DLD1 (cell line): ENCODE measurements around the gene ATP1B2.
"Not testable (repeated sequence)": the region's sequence is repeated elsewhere in the genome, so short reads cannot be mapped to it uniquely, and the experiment has no call there.

Experiments
- in situ Hi-C: cut with HindIII; loops from 2 replicates; pipeline ENCODE4 v1.10.0; 2017; ENCODE audit warnings: low sequenced_read_pairs

ATP1B2 gene

DNA sequence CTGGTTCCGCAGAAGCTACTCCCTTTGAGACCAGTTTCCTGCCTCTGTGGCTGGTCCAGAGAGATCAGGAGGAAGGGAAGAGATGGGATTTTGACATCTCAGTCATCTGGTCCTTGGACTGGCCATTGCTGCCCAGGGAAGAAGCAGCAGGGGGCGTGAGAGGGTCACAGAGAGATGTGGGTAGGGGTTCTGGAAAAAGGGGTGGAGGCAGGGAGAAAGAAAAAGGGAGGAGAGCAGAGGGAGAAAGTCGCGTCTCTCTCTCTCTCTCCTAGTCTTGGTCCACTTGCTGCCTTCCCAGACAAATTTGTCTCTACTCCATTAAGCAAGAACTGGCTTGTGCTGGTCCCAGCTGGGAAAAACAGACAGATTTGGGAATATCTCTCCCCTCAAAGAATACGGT lies 16.3 kb upstream of the ATP1B2 start:
- in situ Hi-C loops, result no loop called here

DNA sequence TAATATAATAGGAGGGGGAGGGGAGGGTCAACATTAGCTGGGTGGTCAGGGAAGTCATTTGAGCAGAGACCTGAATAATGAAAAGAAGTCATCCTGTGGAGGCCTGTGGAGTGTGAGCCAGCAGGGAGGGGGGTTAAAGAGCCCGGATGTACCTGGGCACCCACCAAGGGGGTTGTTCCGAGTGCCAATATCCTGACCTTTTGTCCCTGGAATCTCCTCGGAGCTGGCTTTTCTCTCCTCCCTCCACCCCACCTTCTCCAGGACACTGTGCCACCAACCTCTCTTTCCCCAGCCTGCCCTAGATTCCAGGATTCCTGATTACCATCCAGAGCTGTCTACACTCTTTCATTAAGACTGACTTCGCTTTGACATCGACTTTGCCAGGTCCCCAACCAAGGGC lies 14.6 kb upstream of the ATP1B2 start:
- in situ Hi-C loops, result no loop called here

DNA sequence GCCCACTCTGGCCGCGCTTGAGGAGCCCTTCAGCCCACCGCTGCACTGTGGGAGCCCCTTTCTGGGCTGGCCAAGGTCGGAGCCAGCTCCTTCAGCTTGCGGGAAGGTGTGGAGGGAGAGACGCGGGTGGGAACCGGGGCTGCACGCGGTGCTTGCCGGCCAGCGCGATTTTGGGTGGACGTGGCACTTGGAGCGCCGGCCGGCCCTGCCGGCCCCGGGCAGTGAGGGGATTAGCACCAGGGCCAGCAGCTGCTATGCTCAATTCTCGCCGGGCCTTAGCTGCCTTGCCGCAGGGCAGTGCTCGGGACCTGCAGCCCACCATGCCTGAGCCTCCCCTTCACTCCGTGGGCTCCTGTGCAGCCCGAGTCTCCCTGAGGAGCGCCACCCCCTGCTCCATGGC lies 9.9 kb upstream of the ATP1B2 start:
- in situ Hi-C loops, result no loop called here

DNA sequence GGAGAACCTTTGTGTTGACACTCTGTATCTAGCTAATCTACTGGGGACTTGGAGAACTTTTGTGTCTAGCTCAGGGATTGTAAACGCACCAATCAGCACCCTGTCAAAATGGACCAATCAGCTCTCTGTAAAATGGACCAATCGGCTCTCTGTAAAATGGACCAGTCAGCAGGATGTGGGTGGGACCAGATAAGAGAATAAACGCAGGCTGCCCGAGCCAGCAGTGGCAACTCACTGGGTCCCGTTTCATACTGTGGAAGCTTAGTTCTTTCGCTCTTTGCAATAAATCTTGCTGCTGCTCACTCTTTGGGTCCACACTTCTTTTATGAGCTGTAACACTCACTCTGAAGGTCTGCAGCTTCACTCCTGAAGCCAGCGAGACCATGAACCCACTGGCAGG lies 9.1 kb upstream of the ATP1B2 start:
- in situ Hi-C loops, result not testable (repeated sequence)

DNA sequence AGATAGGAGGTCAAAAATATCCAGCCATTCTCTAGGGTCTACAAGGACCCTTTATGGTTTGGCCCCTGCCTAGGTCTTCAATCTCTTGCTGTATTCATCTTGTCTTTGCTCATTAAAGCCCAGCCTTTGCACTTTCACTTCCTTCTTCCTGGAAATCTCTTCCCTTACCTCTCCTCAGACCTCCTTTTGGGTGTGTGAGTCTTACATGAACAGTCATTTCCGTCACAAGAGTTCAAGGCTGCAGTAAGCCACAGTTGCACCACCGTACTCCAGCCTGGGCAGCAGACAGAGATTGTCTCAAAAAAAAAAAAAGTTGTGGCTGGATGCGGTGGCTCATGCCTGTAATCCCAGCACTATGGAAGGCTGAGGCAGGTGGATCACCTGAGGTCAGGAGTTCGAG lies 6.0 kb upstream of the ATP1B2 start:
- in situ Hi-C loops, result no loop called here

DNA sequence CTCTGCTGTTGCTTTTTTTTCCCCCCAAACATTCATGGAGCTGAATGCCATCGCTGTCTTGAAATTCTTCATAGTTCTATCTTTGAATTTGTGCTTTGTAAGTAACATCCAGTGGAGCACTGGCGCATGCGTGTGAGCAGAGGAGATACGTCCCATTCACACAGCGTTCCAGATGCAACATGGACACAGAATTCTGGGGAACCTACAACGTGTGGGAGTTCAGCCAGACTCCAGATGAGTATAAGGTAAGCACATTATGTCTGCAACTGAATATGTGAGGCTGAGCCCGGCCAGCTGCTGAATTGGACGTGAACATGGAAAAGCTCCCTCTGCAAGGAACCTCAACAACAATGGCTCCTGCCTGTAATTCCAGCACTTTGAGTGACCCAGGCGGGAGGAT lies 4.3 kb upstream of the ATP1B2 start:
- in situ Hi-C loops, result no loop called here

DNA sequence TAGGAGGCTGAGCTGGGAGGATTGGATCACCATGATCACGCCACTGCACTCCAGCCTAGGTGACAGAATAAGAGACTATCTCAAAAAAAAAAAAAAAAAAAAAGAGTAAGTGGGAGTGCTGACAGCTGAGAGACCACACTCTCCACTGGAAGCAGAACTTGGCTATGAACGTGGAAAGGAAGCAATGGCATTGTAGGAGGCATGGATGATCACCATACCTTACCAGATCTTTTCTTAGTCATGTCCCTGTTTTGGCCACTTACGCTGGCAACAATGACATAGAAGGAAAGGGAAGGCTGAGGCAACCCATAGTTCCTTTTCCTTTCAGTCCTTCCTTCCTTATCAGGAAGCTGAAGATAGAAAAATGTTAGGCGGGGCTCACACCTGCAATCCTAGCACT lies 3.7 kb upstream of the ATP1B2 start:
- in situ Hi-C loops, result no loop called here

DNA sequence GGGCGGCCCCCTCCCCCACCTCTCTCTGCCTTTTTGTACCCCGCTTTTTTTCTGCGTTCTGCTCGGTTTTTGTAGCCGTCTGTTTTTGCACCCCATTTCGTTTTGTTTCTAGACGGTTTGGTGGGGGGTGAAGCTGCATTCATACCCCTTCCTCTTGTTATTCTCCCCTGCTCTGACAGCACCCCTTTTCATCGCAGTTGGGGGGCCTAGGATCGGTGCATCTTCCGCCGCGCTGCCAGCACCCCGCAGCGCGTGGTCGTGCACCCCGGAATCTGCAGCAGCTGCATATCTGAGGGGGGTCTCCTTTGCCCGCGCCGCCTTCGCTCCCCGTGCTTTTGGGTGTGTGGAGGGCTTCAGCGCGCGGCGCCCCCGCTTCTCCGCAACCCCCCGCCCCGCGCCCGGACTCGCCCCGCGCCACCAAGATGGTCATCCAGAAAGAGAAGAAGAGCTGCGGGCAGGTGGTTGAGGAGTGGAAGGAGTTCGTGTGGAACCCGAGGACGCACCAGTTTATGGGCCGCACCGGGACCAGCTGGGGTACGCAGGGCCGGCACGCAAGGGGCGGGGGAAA lies 455 bp downstream of the ATP1B2 start:
- in situ Hi-C loops, result no loop called here

DNA sequence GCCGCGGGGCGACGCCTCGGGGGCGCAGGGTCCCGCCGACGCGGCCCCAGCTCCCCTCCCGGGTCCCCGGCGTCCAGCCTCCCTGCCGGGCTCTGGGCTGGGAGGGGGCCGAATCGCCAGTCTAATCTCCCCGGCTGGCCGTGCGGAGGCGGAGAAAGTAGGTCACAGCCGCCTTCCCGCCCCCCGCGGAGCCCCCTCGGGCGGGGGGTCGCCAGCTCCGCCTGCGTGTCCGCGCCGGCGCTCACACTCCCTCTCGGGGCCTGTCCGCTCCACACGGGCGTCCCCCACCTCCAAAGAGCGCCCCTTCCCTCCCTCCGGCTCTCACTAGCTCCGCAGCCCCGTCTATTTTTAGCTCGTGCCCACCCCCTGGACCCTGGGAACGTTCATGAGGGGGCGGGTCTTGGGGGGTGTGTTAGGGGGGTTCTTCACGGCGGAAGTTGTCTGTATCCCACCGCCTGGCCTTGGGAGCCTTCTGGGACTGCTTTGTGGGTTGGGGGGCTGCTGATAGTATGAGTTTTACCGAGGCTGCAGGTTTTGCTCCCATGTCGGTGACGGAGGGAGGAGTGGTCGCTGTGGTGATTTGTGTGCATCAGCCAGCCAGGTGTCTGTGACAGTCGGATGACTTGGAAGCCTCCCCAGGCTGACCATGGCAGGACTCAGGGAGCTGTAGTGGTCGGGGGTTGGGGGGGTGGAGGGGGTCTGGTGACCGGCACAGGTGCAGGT lies 1.1 kb downstream of the ATP1B2 start:
- in situ Hi-C loops, result no loop called here

DNA sequence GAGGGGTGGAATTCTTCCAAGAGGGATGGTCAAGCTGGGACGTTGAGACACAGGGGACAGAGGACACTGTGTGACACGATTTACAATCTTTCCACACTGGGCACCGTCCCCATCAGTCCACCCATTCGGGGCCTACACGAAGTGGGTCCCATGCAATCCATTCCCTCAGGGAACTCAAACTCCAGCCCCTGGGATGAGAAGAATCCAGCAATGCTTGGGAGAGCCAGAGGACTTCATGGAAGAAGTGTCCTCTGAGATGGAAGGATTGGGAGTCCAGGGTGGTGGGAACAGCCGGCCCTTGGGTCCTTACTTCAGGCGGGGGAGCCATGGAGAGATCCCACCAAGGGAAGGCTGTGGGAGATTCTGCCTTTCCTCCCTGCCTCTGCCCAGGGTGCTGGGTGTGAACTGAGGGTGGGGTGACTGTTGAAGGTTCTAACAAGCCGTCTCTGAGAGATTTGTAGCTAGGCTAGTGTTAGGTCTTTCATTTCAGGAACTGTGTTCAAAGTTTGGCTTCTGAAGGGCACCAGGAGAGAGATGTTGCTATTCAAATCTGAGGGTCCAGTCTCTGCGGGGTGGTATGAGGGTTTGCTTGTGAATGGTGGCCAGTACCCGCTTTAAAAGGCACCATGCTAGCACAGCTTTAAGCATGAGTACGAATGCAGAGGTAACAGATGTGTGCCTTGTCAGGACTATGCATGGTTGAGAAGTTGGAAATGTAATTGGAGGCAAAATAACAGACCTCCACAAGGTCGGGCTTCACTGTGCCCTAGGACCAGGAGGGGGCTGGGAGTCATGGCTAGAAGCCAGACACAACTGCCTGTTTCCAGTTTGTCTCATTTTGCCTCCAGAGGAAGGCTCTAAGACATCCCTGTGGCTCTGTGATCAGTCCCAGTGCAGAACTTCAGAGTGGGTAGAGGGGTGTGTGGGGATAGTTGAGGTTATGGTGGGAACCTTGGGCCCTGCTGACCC lies 1.9 kb downstream of the ATP1B2 start:
- in situ Hi-C loops, result no loop called here

DNA sequence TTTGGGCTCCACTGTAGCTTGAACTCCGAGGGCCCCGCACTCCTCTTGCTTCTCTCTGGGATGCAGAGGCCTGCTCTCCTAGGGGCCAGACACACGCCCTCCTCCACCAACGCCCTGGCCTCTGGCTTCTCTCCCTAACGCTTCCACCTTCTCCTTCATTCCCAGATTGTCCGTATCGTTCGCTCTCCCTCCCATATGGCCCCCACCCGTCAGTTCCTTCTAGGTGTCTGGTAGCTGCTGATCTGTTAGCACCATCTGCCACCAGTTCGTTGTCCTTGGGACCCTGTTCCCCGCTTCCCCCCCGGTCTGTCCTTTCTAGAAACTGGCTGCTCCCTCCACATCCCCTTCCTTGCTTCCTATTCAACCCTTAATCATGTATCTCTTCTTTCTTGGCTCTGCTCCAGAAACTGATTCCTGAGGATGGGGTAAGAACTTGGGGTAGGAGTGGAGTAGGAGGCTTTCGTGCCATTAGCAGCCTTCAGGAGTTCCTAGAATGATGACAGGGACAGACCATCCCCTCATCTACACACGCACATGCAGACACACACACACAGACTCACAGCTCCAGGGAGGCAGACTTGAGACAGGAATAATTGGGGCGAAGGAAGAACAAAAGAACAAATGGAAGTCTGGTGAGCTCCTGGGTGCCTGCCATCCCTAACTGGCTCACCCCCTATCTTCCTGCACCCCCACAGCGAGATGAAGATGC lies 4.3 kb downstream of the ATP1B2 start:
- in situ Hi-C loops, result no loop called here

DNA sequence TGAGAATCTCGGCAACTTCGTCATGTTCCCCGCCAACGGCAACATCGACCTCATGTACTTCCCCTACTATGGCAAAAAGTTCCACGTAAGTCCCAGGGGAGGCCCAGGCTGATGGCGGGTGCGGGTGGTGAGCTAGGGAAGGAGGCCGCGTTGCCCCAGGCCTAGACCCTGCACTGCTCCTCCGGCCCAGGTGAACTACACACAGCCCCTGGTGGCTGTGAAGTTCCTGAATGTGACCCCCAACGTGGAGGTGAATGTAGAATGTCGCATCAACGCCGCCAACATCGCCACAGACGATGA lies 4.8 kb downstream of the ATP1B2 start:
- in situ Hi-C loops, result no loop called here

DNA sequence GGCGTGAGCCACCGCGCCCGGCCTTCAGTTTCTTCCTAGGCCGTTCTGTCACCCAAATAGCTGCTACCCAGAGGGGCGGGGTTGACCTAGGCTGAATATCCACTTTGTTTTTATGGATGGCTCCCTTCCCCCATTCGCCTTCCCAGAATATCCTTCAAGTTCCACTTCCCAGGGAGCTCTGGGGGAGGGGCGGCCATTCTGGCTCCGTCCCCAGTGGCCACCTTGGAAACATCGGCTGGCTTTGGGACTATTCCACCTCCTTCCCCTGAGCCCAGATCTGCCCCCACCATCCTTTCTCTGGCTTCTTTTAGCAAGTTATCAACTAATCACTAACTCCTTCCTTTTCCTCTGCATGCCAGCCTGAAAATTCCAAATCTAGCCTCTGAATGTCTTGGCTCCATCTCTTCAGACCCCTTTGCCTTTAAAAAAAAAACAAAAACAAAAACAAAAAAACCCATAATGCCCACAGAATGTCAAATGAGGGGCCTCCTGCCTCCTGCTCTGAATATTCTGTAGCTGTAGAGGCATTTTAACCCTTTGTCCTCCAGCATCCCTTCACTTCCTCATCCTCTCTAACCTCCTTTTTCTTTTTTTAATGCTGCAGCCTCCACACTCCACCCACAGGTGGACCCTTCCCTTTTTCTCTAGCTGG lies 6.4 kb downstream of the ATP1B2 start:
- in situ Hi-C loops, result no loop called here

DNA sequence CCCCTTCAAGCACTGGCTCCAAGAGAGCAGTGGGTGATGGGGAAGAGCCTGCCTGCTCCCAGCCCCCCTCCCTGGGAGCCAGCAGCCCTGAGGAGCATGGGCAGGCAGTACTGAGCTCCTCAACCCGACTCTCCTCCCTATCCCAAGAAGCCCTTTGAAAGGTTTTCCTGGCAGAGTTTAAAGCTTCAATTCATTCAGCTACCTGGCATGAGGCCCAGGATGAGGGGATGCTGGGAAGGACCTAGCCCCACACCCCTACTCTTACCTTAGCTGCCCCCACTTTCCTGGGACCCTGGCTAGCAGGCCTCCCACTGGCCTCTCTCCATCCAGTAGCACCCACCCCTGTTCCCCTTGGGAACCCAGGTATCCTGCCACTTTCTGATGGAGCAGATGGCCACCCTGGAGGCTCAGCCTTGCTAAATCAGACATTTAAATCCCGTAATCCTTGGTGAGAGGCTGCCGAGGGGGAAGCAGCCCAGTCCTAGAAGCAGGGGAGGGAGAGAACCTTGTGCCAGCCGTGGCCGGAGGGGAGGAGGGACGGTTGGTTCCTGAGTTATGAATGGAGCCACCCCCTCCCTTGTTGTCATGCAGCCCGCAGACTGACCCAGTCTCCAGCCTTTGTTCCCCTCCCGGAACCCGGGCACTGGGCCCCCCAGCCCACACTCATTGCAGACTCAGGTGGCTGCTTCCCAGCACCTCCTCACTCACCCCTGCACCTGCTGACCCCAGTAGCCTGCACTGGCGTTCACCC lies 17.1 kb downstream of the ATP1B2 start:
- in situ Hi-C loops, result no loop called here

DNA sequence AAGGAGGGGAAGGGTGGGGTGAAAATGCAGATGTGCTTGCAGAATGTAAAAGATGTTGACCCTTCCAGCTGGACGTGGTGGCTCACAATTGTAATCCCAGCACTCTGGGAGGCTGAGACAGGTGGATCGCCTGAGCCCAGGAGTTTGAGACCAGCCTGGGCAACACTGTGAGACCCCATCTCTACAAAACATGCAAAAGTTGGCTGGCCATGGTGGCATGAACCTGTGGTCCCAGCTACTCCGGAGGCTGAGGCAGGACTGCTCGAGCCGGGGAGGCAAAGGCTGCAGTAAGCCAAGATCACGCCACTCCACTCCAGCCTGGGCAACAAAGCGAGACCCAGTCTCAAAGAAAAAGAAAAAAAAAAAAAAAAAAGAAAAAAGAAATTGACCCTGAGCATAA lies 17.8 kb downstream of the ATP1B2 start:
- in situ Hi-C loops, result no loop called here

DNA sequence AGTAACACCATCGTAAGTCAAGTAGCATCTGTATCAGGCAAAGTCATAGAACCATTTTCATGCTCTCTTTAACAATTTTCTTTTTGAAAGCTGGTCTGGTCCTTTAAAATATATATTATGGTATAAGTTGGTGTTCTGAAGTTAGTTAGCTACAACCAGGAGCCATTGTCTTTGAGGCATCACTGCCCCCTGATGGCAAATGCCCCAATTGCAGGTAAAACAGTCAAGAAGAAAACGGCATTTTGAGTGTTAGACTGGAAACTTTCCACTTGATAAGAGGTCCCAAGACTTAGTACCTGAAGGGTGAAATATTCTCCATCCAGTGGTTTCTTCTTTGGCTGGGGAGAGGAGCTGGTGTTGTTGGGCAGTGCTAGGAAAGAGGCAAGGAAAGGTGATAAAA lies 22.5 kb downstream of the ATP1B2 start:
- in situ Hi-C loops, result no loop called here

DNA sequence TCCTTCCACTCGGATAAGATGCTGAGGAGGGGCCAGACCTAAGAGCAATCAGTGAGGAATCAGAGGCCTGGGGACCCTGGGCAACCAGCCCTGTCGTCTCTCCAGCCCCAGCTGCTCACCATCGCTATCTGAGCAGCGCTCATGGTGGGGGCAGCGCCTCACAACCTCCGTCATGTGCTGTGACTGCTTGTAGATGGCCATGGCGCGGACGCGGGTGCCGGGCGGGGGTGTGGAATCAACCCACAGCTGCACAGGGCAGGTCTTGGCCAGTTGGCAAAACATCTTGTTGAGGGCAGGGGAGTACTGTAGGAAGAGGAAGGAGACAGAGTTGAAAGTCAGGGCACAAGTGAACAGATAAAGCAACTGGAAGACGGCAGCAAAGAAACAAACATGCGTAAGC lies 24.2 kb downstream of the ATP1B2 start:
- in situ Hi-C loops, result no loop called here

DNA sequence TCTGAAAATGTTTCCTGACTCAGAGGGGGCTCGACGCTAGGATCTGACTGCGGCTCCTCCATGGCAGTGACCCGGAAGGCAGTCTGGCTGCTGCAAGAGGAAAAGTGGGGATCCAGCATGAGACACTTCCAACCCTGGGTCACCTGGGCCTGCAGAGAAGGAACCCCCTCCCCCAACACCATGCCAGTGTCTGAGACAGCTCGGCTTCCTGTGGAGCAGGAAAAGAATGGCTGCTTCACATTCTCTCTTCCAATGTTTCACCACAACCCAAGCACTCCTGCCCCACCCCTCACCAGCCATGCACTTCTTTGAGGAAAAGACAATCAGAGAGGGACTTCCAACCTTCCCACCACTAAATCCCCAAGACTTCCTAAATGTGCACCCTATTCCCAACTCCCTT lies 25.8 kb downstream of the ATP1B2 start:
- in situ Hi-C loops, result no loop called here

DNA sequence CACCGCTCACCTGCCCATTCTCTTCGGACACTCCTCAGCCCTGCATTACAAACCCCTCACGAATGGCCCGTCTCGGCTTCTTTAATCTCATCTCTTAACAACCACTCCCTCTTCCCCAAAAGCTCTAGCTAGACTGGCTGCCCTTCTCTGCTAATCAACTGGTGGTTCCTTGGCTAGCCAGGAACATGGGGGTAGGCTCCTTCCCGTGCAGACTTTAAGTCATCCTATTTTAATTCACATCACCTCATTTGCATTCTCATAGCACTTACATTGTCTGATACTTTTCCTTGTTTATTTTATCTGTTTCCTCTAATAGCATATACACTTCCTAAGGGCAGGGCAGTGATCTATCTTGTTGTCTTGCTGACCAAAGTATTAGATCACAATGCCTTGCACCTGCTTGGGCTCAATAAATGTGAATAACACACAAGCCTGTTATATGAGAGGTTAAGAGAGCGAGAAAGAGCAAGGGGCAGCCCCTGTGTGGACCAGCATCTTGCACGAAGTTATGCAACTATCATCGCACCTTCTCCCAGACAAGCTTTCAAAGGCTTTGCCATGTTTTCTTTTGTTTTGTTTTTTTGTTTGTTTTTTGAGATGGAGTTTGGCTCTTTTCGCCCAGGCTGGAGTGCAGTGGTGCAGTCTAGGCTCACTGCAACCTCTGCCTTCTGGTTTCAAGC lies 26.8 kb downstream of the ATP1B2 start:
- in situ Hi-C loops, result no loop called here
